GM23338 (cell line): Measurements from ENCODE around the gene FERMT3.

ENCODE experiments used
- TF ChIP-seq, protein P1 (sequence below), 2 experiments: fragments of 200-600 bp in 1 of 2; sonication (generic) in 1 of 2; conservative IDR thresholded peaks; 2 replicates each; pipeline versions ENCODE4 v1.5.1 to v1.6.1; 2016 to 2017; ENCODE audit warnings: antibody characterized with exemption in 2 of 2, low read depth in 2 of 2, mild to moderate bottlenecking in 2 of 2, moderate library complexity in 1 of 2
- TF ChIP-seq, protein P2 (sequence below): IDR thresholded peaks from one replicate; pipeline ENCODE4 v1.6.1; 2018; ENCODE audit warnings: antibody characterized with exemption; ENCODE audit not compliant: unreplicated experiment

DNA sequence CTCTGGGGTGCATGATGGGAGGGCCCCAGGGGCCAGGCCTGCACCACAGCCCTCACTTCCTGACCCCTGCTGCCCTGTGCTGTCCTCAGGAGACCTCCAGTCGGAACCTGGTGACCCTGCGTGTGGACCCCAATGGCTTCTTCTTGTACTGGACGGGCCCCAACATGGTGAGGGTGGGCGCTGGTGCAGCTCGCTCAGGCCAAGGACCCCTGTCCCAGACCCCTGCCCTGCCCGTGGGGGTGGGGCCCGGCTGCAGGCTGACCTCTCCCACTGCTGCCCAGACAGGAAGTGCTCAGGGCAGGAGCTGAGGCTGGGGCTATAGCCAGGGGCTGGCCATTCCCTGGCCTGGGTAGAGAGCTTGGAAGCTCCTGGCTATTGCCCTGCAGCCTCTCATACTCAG, 47.8 kb downstream of the FERMT3 start:
- TF ChIP-seq, protein P1, sequence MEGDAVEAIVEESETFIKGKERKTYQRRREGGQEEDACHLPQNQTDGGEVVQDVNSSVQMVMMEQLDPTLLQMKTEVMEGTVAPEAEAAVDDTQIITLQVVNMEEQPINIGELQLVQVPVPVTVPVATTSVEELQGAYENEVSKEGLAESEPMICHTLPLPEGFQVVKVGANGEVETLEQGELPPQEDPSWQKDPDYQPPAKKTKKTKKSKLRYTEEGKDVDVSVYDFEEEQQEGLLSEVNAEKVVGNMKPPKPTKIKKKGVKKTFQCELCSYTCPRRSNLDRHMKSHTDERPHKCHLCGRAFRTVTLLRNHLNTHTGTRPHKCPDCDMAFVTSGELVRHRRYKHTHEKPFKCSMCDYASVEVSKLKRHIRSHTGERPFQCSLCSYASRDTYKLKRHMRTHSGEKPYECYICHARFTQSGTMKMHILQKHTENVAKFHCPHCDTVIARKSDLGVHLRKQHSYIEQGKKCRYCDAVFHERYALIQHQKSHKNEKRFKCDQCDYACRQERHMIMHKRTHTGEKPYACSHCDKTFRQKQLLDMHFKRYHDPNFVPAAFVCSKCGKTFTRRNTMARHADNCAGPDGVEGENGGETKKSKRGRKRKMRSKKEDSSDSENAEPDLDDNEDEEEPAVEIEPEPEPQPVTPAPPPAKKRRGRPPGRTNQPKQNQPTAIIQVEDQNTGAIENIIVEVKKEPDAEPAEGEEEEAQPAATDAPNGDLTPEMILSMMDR (conservative IDR thresholded peaks at IDR 0.05; ENCODE audit: low read depth in 2 of 2): no peak
- TF ChIP-seq, protein P2, sequence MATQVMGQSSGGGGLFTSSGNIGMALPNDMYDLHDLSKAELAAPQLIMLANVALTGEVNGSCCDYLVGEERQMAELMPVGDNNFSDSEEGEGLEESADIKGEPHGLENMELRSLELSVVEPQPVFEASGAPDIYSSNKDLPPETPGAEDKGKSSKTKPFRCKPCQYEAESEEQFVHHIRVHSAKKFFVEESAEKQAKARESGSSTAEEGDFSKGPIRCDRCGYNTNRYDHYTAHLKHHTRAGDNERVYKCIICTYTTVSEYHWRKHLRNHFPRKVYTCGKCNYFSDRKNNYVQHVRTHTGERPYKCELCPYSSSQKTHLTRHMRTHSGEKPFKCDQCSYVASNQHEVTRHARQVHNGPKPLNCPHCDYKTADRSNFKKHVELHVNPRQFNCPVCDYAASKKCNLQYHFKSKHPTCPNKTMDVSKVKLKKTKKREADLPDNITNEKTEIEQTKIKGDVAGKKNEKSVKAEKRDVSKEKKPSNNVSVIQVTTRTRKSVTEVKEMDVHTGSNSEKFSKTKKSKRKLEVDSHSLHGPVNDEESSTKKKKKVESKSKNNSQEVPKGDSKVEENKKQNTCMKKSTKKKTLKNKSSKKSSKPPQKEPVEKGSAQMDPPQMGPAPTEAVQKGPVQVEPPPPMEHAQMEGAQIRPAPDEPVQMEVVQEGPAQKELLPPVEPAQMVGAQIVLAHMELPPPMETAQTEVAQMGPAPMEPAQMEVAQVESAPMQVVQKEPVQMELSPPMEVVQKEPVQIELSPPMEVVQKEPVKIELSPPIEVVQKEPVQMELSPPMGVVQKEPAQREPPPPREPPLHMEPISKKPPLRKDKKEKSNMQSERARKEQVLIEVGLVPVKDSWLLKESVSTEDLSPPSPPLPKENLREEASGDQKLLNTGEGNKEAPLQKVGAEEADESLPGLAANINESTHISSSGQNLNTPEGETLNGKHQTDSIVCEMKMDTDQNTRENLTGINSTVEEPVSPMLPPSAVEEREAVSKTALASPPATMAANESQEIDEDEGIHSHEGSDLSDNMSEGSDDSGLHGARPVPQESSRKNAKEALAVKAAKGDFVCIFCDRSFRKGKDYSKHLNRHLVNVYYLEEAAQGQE: no peak
